Left ventricle myocardium inferior (tissue), 1 donor: ENCODE data around the gene OR2T3. TPM values are rescaled to one million over a fixed set of nuclear protein-coding genes. Genes with fewer than 3 reads are reported as not detected.
"Not testable (repeated sequence)": the region's sequence is repeated elsewhere in the genome, so short reads cannot be mapped to it uniquely, and the experiment has no call there.

ENCODE experiments used
- DNase-seq: peaks from one replicate; pipeline ENCODE4 v3.0.0-alpha.2; 2020
- H3K27ac ChIP-seq: fragments of 200-600 bp; replicated peaks from 2 replicates; pipeline ENCODE4 v1.8.0; 2021
- H3K27me3 ChIP-seq: fragments of 200-600 bp; 2 replicates; pipeline ENCODE4 v1.8.0; 2021; ENCODE audit warnings: low read depth
- H3K36me3 ChIP-seq: fragments of 200-600 bp; 2 replicates; pipeline ENCODE4 v1.8.0; 2021
- H3K4me1 ChIP-seq: fragments of 200-600 bp; 2 replicates; pipeline ENCODE4 v1.8.0; 2021
- H3K4me3 ChIP-seq: fragments of 200-600 bp; 2 replicates; pipeline ENCODE4 v1.8.0; 2021; ENCODE audit warnings: mild to moderate bottlenecking, moderate library complexity
- H3K9me3 ChIP-seq: fragments of 200-600 bp; replicated peaks from 2 replicates; pipeline ENCODE4 v1.8.0; 2021
- intact Hi-C: fragments of 100-400 bp; cut with micrococcal nuclease; formaldehyde crosslinking; loops from one replicate; pipeline ENCODE4 v1.11.0; 2022
- total RNA-seq: library from RNA; stranded (reverse); fragmentation: NEBNext Ultra II Directional; extraction: Animal tissue kit (Norgen Biotek cat#: 25700); gene quantifications from one replicate; pipeline ENCODE4 v1.2.1, GENCODE V29; 2021
- TF ChIP-seq, protein P1 (sequence below): fragments of 200-600 bp; IDR thresholded peaks from 2 replicates; pipeline ENCODE4 v1.8.0; 2021; ENCODE audit warnings: antibody characterized with exemption, mild to moderate bottlenecking, borderline replicate concordance
- donor health status: DM: no; HTN: yes; CAD: no; lungs with severe emphysema.

The OR2T3 gene
- total RNA-seq, 1 donor from 2014 or later: not detected

DNA sequence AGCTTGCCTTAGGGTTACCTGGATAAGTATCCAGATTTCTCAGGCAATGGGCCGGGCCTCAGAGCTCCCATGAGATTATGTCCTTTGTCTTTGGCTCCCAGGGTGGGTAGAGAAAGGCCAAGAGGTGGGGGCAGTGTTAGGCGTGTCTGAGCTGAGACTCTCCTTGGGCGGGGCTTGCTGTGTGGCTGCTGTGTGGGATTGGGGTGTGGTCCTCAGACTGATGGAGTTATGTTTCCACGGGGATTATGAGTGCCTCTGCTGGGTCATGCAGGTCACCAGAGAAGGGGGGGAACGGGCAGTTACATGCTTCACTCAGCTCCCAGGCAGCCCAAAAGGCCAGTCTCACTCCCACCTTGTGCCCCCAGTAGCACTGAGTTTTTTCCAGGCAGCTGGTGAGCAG, 23.5 kb downstream of the OR2T3 start:
- DNase-seq, intact Hi-C loops, H3K27me3 ChIP-seq, H3K4me3 ChIP-seq, H3K27ac ChIP-seq, H3K4me1 ChIP-seq, H3K9me3 ChIP-seq, H3K36me3 ChIP-seq: not testable (repeated sequence)

GRCh38 chr1:248500305-248501035, 27.3 kb downstream of the OR2T3 start:
- H3K27me3 ChIP-seq: not testable (repeated sequence)

GRCh38 chr1:248507773-248508172, 34.6 kb downstream of the OR2T3 start, which contains the start of gene OR2G6:
TSS of gene OR2G6 (plus strand) at chr1:248508073. CDS start at chr1:248521647, 13,574 bp downstream.
- H3K36me3 ChIP-seq, H3K4me1 ChIP-seq, intact Hi-C loops, H3K4me3 ChIP-seq, DNase-seq, H3K9me3 ChIP-seq, H3K27me3 ChIP-seq, H3K27ac ChIP-seq: not testable (repeated sequence)

More at GRCh38 chr1:248500305-248501035, 27.3 kb downstream of the OR2T3 start:
- H3K36me3 ChIP-seq, H3K4me1 ChIP-seq, H3K27ac ChIP-seq, DNase-seq, intact Hi-C loops, H3K4me3 ChIP-seq, H3K9me3 ChIP-seq: not testable (repeated sequence)

DNA sequence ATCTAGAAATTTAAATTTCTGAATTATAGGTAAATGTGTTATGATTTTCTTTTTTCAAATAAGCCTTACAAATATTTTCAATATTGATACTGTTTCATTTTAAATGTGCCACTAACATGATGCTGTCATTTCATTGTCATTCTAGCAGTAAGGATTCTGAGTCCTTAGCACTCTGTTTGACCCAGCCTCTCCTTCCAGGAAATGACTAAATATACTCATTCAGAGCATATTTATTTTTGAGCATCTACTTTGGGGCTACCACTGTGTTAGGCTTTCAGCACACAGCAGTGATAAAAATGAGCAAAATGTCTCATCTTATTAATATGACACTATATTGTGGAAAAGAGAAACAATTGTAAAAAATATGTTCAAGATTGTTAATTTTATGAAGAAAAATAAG, 37.1 kb downstream of the OR2T3 start:
- H3K27ac ChIP-seq, intact Hi-C loops, DNase-seq, H3K4me1 ChIP-seq, H3K27me3 ChIP-seq, H3K9me3 ChIP-seq, H3K36me3 ChIP-seq, H3K4me3 ChIP-seq: not testable (repeated sequence)

- Histone ChIP-seq H3K4me3 (no peak overlapping the region), H3K4me1 (no peaks in the 10 kb centered on the region), H3K27me3 (no peaks in the 10 kb centered on the region), H3K27ac (no peak overlapping the region), H3K9me3 (peaks cover 20% of the 10 kb centered on the region), H3K36me3 (no peaks in the 10 kb centered on the region)
- no peak for DNase-seq
- TF ChIP-seq, protein P1, sequence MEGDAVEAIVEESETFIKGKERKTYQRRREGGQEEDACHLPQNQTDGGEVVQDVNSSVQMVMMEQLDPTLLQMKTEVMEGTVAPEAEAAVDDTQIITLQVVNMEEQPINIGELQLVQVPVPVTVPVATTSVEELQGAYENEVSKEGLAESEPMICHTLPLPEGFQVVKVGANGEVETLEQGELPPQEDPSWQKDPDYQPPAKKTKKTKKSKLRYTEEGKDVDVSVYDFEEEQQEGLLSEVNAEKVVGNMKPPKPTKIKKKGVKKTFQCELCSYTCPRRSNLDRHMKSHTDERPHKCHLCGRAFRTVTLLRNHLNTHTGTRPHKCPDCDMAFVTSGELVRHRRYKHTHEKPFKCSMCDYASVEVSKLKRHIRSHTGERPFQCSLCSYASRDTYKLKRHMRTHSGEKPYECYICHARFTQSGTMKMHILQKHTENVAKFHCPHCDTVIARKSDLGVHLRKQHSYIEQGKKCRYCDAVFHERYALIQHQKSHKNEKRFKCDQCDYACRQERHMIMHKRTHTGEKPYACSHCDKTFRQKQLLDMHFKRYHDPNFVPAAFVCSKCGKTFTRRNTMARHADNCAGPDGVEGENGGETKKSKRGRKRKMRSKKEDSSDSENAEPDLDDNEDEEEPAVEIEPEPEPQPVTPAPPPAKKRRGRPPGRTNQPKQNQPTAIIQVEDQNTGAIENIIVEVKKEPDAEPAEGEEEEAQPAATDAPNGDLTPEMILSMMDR: no peak
- intact Hi-C loops: no loop called here
Observed at GRCh38 chr1:248521856-248522255, 48.7 kb downstream of the OR2T3 start.

Other genes starting within 250 kb of the OR2T3 start
- gene OR2M4, start 241.9 kb upstream of the OR2T3 start, total RNA-seq: not detected
- not detected for gene OR2T33, start 195.4 kb upstream of the OR2T3 start, total RNA-seq
- not detected for gene OR2T12, start 169.9 kb upstream of the OR2T3 start, total RNA-seq
- gene OR2M7, start 148.8 kb upstream of the OR2T3 start, total RNA-seq: not detected
- not detected for gene OR14C36, start 124.6 kb upstream of the OR2T3 start, total RNA-seq
- gene OR2T4, start 111.7 kb upstream of the OR2T3 start, total RNA-seq: not detected
- not detected for gene OR2T6, start 97.6 kb upstream of the OR2T3 start, total RNA-seq
- gene OR2T1, start 70.3 kb upstream of the OR2T3 start, total RNA-seq: not detected
- gene OR2T2, start 27.7 kb upstream of the OR2T3 start, total RNA-seq: not detected
- not detected for gene OR2T5, start 15.2 kb downstream of the OR2T3 start, total RNA-seq
- not detected for gene OR2G6, start 34.7 kb downstream of the OR2T3 start, total RNA-seq
- not detected for gene OR2T29, start 89.4 kb downstream of the OR2T3 start, total RNA-seq
- gene OR2T34, start 101.4 kb downstream of the OR2T3 start, total RNA-seq: not detected
- gene OR2T10, start 124.3 kb downstream of the OR2T3 start, total RNA-seq: not detected
- gene OR2T11, start 161.7 kb downstream of the OR2T3 start, total RNA-seq: not detected
- gene OR2T35, start 171.9 kb downstream of the OR2T3 start, total RNA-seq: not detected
- gene OR2T27, start 182.2 kb downstream of the OR2T3 start, total RNA-seq: not detected
- not detected for gene OR14I1, start 229.4 kb downstream of the OR2T3 start, total RNA-seq